Colonic mucosa (tissue), 4 donors: ENCODE data around the gene THRSP. TPM values are rescaled to one million over a fixed set of nuclear protein-coding genes. Genes with fewer than 3 reads are reported as not detected.

Source experiments
- DNase-seq: peaks from one replicate; pipeline ENCODE4 v3.0.0-alpha.2; 2020
- H3K27ac ChIP-seq: fragments of 200-600 bp; one replicate; pipeline ENCODE4 v1.8.0; 2021
- H3K27me3 ChIP-seq: fragments of 200-600 bp; one replicate; pipeline ENCODE4 v1.8.0; 2021
- H3K36me3 ChIP-seq: fragments of 200-600 bp; one replicate; pipeline ENCODE4 v1.8.0; 2021
- H3K4me1 ChIP-seq: fragments of 200-600 bp; one replicate; pipeline ENCODE4 v1.8.0; 2021; ENCODE audit warnings: mild to moderate bottlenecking
- H3K4me3 ChIP-seq: fragments of 200-600 bp; one replicate; pipeline ENCODE4 v1.8.0; 2021
- H3K9ac ChIP-seq, 2 donors: one replicate each; pipeline ENCODE4 v1.7.0; 2013; ENCODE audit warnings: control low read depth in 2 of 2, low read depth in 2 of 2, low read length in 2 of 2
- H3K9me3 ChIP-seq: fragments of 200-600 bp; one replicate; pipeline ENCODE4 v1.8.0; 2021
- intact Hi-C: fragments of 100-400 bp; cut with DNase I; formaldehyde crosslinking; loops from one replicate; pipeline ENCODE4 v1.14.1; 2022
- total RNA-seq, 2 donors: library from RNA; stranded (reverse); fragmentation: NEBNext Ultra II Directional in 1 of 2; extraction: Animal tissue kit (Norgen Biotek cat#: 25700) in 1 of 2; gene quantifications; one replicate each; pipeline ENCODE4 v1.2.1, GENCODE V29; 2021
- TF ChIP-seq, protein P1 (sequence below): fragments of 200-600 bp; IDR thresholded peaks from one replicate; pipeline ENCODE4 v1.8.0; 2022; ENCODE audit warnings: antibody characterized with exemption, mild to moderate bottlenecking
- donor health status: healthy.
- donor health status: DM: no; HTN: no; CAD: no.
- donor health status: DM: no; HTN: no; CAD: no.

The THRSP gene
- total RNA-seq, 2 donors from 2014 or later: 0.61 TPM; not detected in 1

DNA sequence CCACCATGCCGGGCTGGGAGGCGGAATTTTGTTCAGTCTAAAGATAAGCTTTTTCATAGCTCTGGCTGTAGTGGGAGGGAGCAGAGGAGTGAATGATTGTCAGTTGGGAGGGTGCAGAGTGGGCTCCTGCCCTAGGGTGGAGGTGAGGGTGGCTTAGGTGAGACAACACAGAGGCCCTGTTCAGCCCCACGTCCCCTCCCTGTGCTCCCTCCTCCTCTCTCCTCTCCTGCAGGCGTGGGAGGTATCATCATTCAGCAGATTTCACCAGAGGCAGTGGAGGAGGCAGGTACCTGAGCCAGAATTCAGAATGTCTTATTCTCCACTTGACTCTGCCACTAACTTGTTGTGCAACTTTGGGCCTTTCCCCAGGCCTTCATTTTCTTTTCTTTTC is 1.7 kb upstream of the THRSP start:
- no peak overlapping the region for H3K27ac ChIP-seq
- no peak overlapping the region for H3K9ac ChIP-seq
- TF ChIP-seq, protein P1, sequence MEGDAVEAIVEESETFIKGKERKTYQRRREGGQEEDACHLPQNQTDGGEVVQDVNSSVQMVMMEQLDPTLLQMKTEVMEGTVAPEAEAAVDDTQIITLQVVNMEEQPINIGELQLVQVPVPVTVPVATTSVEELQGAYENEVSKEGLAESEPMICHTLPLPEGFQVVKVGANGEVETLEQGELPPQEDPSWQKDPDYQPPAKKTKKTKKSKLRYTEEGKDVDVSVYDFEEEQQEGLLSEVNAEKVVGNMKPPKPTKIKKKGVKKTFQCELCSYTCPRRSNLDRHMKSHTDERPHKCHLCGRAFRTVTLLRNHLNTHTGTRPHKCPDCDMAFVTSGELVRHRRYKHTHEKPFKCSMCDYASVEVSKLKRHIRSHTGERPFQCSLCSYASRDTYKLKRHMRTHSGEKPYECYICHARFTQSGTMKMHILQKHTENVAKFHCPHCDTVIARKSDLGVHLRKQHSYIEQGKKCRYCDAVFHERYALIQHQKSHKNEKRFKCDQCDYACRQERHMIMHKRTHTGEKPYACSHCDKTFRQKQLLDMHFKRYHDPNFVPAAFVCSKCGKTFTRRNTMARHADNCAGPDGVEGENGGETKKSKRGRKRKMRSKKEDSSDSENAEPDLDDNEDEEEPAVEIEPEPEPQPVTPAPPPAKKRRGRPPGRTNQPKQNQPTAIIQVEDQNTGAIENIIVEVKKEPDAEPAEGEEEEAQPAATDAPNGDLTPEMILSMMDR: no peak
- H3K4me3 ChIP-seq: no peak overlapping the region
- no peaks in the 10 kb centered on the region for H3K36me3 ChIP-seq
- DNase-seq: no peak
- intact Hi-C loops: no loop called here
- H3K4me1 ChIP-seq: no peaks in the 10 kb centered on the region
- no peaks in the 10 kb centered on the region for H3K9me3 ChIP-seq
- H3K27me3 ChIP-seq: no peaks in the 10 kb centered on the region

DNA sequence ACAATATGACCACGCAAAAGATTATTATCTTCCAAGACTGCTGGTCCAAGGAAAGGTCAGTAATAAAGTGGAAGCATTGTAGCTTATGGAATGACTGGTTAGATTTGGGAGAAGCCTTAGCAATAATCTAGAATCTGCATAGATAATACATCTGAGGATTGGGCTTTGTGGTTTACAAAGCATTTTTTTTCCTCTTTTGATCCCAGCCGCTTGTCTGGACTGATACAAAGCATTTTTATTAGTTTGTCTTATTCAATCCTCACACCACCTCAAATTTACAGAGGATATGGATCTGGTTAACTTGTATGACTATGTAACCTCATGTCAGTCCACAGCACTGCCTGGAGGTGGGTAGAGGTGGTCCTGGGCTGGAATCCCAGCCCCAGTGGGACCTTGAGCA is 990 bp upstream of the THRSP start:
- H3K9me3 ChIP-seq: no peaks in the 10 kb centered on the region

DNA sequence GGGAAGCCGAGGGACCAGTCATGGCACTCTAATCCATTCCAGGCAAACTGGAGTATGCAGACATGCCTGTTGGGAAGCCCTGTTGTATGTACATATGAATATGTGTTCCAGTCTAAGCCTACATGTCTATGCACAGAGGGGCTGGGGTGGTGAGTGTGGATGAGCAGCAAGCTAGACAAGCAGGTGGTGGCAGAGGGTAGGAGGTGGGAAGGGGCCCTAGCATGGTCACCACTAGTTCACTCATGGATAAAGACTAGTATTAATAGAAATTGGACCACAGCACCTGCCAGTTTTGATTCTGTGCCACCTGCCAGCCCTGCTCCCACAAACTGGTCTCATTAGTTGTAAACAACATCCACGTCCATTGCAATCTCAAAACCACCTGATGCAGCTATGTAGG is 1.5 kb downstream of the THRSP start:
- Histone ChIP-seq H3K27ac (no peak overlapping the region), H3K4me3 (no peak overlapping the region), H3K9ac (no peak overlapping the region), H3K27me3 (no peaks in the 10 kb centered on the region), H3K9me3 (no peaks in the 10 kb centered on the region), H3K4me1 (no peaks in the 10 kb centered on the region), H3K36me3 (no peaks in the 10 kb centered on the region)
- TF ChIP-seq, protein P1: no peak
- no peak for DNase-seq
- intact Hi-C loops: no loop called here

More for the DNA sequence above, 990 bp upstream of the THRSP start:
- TF ChIP-seq, protein P1: no peak
- Histone ChIP-seq H3K4me3 (no peak overlapping the region), H3K27me3 (no peaks in the 10 kb centered on the region), H3K27ac (no peak overlapping the region), H3K36me3 (no peaks in the 10 kb centered on the region), H3K4me1 (no peaks in the 10 kb centered on the region), H3K9ac (no peak overlapping the region)
- intact Hi-C loops: no loop called here
- no peak for DNase-seq

DNA sequence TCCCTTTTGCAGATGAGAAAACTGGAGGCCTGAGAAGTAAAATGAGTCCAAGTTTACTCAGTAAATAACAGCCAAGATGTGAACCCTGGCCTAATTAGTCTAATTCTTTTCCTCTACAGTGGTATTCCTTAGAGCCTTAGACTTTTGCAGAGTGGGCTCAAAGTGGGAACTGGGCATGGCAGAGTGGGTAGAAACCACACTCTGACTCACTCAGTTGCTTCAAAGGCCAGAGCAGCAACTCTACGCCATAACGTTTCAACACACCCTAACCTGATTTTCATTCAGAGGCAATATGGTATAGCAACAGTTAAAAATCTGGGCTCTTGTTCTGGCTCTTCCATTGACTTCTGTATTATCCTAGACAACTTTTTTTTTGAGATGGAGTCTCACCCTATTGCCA is 2.8 kb downstream of the THRSP start:
- no peaks in the 10 kb centered on the region for H3K27me3 ChIP-seq
- no peak overlapping the region for H3K9ac ChIP-seq
- intact Hi-C loops: no loop called here
- H3K9me3 ChIP-seq: no peaks in the 10 kb centered on the region
- H3K27ac ChIP-seq: no peak overlapping the region
- no peak overlapping the region for H3K4me3 ChIP-seq
- TF ChIP-seq, protein P1: no peak
- DNase-seq: no peak
- H3K36me3 ChIP-seq: no peaks in the 10 kb centered on the region
- H3K4me1 ChIP-seq: no peaks in the 10 kb centered on the region

DNA sequence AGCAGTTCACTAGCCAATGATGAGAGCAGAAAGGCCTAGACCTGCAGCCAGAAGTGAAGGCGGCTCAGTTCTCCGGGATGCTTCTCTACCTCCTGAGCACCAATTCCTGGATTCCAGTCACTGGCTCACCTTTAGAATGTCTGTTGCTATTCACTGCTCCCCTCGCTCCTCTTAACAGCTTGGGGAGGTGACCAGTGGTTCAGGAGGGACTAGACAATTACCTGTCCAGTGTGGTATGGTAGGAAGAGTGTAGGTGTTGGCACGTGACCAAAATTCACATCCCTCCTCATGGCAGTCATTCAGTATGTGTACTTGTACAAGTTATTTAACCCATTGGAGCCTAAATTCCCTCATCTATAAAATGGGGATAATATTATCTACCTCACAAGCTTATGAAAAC is 4.0 kb downstream of the THRSP start:
- intact Hi-C loops: no loop called here
- Histone ChIP-seq H3K4me3 (no peak overlapping the region), H3K27ac (no peak overlapping the region), H3K27me3 (no peaks in the 10 kb centered on the region), H3K36me3 (no peaks in the 10 kb centered on the region), H3K9ac (no peak overlapping the region), H3K4me1 (no peaks in the 10 kb centered on the region), H3K9me3 (no peaks in the 10 kb centered on the region)
- TF ChIP-seq, protein P1: no peak
- DNase-seq: no peak

DNA sequence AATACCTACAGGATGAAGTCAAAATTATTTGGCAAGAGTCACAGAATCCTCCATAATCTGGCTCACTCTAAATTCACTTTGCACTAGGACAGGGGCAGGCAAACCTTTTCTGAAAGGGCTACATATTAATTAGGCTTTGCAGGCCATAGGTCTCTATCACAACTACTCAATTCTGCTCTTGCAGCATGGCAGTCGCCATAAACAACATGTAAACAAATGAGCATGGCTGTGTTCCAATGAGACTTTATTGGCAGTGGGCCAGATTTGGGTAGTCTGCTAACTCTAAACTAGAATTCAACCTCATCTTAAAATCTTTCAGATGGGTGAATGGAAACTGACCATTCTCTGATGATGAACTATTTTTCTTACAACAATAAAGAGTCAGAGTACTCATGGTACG is 5.8 kb downstream of the THRSP start:
- no peak overlapping the region for H3K4me3 ChIP-seq
- no peak for DNase-seq
- no peaks in the 10 kb centered on the region for H3K4me1 ChIP-seq
- H3K9me3 ChIP-seq: no peaks in the 10 kb centered on the region
- intact Hi-C loops: no loop called here
- TF ChIP-seq, protein P1: no peak
- H3K9ac ChIP-seq: no peak overlapping the region
- H3K27me3 ChIP-seq: no peaks in the 10 kb centered on the region
- H3K27ac ChIP-seq: no peak overlapping the region
- H3K36me3 ChIP-seq: no peaks in the 10 kb centered on the region
